Measurements from ENCODE around the gene ADAM12. TPM values are rescaled to one million over a fixed set of nuclear protein-coding genes. Genes with fewer than 3 reads are reported as not detected.

Gene ADAM12
- total RNA-seq, 1 donor from 2014 or later, result 100 TPM

- Mint-ChIP-seq H3K27me3 (ENCODE audit: low read depth, unreplicated experiment) (no peaks in the 10 kb centered on the region), H3K36me3 (ENCODE audit: low read depth, unreplicated experiment) (peaks cover 4% of the 10 kb centered on the region), H3K27ac (ENCODE audit: unreplicated experiment) (no peak overlapping the region), H3K4me1 (ENCODE audit: low read depth, unreplicated experiment) (peaks cover 7% of the 10 kb centered on the region), H3K9me3 (ENCODE audit: unreplicated experiment) (no peaks in the 10 kb centered on the region), H3K4me3 (ENCODE audit: unreplicated experiment) (no peak overlapping the region)
- no peak for DNase-seq (ENCODE audit: low read depth)
- no peak overlapping the region for H3K9ac ChIP-seq (ENCODE audit: low read length)
- H4K20me1 ChIP-seq (ENCODE audit: insufficient read depth, low read length), result no peaks in the 10 kb centered on the region
- no peak overlapping the region for H3K4me3 ChIP-seq (ENCODE audit: insufficient read depth, low read depth, low read length)
- H3K27me3 ChIP-seq (ENCODE audit: insufficient read depth, low read length), result no peaks in the 10 kb centered on the region
- FAIRE-seq, result no peak
- no peaks in the 10 kb centered on the region for H3K79me2 ChIP-seq (ENCODE audit: insufficient read depth, low read length)
- no peak overlapping the region for H3K4me2 ChIP-seq (ENCODE audit: low read length)
- H2AFZ ChIP-seq (ENCODE audit: low read depth, low read length), result no peak overlapping the region
- H3K4me1 ChIP-seq (ENCODE audit: insufficient read depth, low read length), result no peaks in the 10 kb centered on the region
- no peak overlapping the region for H3K27ac ChIP-seq (ENCODE audit: low read depth, low read length)
- TF ChIP-seq EZH2 (IDR thresholded peaks at IDR 0.05; ENCODE audit: insufficient read depth, low read length), result no peak
- no peak for TF ChIP-seq CTCF (IDR thresholded peaks at IDR 0.05; ENCODE audit: insufficient read depth, low read depth, low read length)
- no peaks in the 10 kb centered on the region for H3K36me3 ChIP-seq (ENCODE audit: insufficient read depth, low read length)
- no peaks in the 10 kb centered on the region for H3K9me3 ChIP-seq (ENCODE audit: insufficient read depth, low read depth, low read length)
These were observed 388.6 kb downstream of the ADAM12 start for GRCh38 chr10:125999694-126000093.

DNA sequence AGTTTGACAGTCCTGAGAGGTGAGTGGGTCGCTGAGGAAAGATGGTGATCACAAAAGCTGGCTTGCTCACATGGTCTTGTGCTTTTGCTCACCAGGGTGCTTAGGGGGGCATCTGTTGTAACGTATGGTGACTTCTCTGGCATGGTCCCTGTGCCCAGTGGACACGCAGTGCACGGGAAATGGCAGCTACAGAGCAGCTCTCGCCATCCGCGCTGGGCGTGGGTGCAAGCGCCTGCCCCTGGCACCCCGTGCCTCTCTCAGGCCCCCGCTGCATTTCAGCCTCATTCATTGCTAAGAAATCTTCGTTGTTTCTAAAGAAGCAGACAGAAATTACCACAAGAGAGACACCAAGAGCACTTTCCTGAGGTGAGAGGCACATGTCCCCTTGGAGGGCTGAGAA, 390.7 kb downstream of the ADAM12 start:
- Histone ChIP-seq H3K9me3 (ENCODE audit: insufficient read depth, low read depth, low read length) (no peaks in the 10 kb centered on the region), H3K27me3 (ENCODE audit: insufficient read depth, low read length) (no peaks in the 10 kb centered on the region), H2AFZ (ENCODE audit: low read depth, low read length) (no peak overlapping the region), H3K27ac (ENCODE audit: low read depth, low read length) (no peak overlapping the region), H3K4me2 (ENCODE audit: low read length) (no peak overlapping the region), H3K4me1 (ENCODE audit: insufficient read depth, low read length) (no peaks in the 10 kb centered on the region), H3K79me2 (ENCODE audit: insufficient read depth, low read length) (no peaks in the 10 kb centered on the region), H4K20me1 (ENCODE audit: insufficient read depth, low read length) (no peaks in the 10 kb centered on the region), H3K9ac (ENCODE audit: low read length) (no peak overlapping the region), H3K36me3 (ENCODE audit: insufficient read depth, low read length) (no peaks in the 10 kb centered on the region), H3K4me3 (ENCODE audit: insufficient read depth, low read depth, low read length) (no peak overlapping the region)
- DNase-seq (ENCODE audit: low read depth) (no peak), FAIRE-seq (no peak)
- no peak overlapping the region for H3K4me3 Mint-ChIP-seq (ENCODE audit: unreplicated experiment)
- H3K27ac Mint-ChIP-seq (ENCODE audit: unreplicated experiment), result no peak overlapping the region
- TF ChIP-seq EZH2 (IDR thresholded peaks at IDR 0.05; ENCODE audit: insufficient read depth, low read length) (no peak), CTCF (IDR thresholded peaks at IDR 0.05; ENCODE audit: insufficient read depth, low read depth, low read length) (no peak)
- no peaks in the 10 kb centered on the region for H3K27me3 Mint-ChIP-seq (ENCODE audit: low read depth, unreplicated experiment)
- peaks cover 12% of the 10 kb centered on the region for H3K4me1 Mint-ChIP-seq (ENCODE audit: low read depth, unreplicated experiment)
- H3K9me3 Mint-ChIP-seq (ENCODE audit: unreplicated experiment), result no peaks in the 10 kb centered on the region
- peaks cover 1% of the 10 kb centered on the region for H3K36me3 Mint-ChIP-seq (ENCODE audit: low read depth, unreplicated experiment)

DNA sequence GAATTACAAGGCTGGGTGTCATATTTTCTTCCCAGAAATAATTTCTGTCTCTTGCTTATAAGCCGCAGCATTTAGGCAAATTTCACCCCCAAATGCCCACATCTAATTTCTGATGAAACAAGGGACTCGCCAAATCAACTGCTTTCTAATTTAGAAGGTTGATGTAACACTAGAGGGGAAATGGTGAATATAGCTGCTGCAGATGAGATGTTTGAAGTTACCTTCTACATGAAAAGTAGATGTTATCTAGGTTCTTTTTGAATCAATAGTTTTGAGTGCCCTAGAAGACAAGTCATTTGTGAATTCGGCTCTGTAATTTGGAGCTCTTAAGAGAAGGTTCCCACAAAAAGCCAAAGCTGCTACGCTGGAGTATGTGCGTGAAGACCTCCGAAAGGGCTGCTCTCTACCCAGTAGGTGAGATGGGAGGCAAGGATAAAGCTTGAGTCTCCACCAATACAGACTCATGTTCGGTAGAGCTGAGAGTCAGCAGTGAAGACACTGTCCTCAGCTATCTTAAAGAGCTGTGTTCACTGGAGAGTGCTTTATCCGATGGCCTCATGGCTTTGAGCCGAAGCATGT, 392.5 kb downstream of the ADAM12 start:
- H3K4me1 Mint-ChIP-seq (ENCODE audit: low read depth, unreplicated experiment), result peaks cover 26% of the 10 kb centered on the region
- Histone ChIP-seq H4K20me1 (ENCODE audit: insufficient read depth, low read length) (no peaks in the 10 kb centered on the region), H3K4me3 (ENCODE audit: insufficient read depth, low read depth, low read length) (no peak overlapping the region), H3K9me3 (ENCODE audit: insufficient read depth, low read depth, low read length) (no peaks in the 10 kb centered on the region), H3K79me2 (ENCODE audit: insufficient read depth, low read length) (no peaks in the 10 kb centered on the region), H3K9ac (ENCODE audit: low read length) (no peak overlapping the region), H3K27me3 (ENCODE audit: insufficient read depth, low read length) (no peaks in the 10 kb centered on the region), H3K36me3 (ENCODE audit: insufficient read depth, low read length) (no peaks in the 10 kb centered on the region), H3K27ac (ENCODE audit: low read depth, low read length) (no peak overlapping the region), H2AFZ (ENCODE audit: low read depth, low read length) (no peak overlapping the region), H3K4me1 (ENCODE audit: insufficient read depth, low read length) (peaks cover 6% of the 10 kb centered on the region), H3K4me2 (ENCODE audit: low read length) (no peak overlapping the region)
- H3K4me3 Mint-ChIP-seq (ENCODE audit: unreplicated experiment), result no peak overlapping the region
- no peak for DNase-seq (ENCODE audit: low read depth)
- H3K27me3 Mint-ChIP-seq (ENCODE audit: low read depth, unreplicated experiment), result no peaks in the 10 kb centered on the region
- peaks cover 2% of the 10 kb centered on the region for H3K36me3 Mint-ChIP-seq (ENCODE audit: low read depth, unreplicated experiment)
- no peak for TF ChIP-seq CTCF (IDR thresholded peaks at IDR 0.05; ENCODE audit: insufficient read depth, low read depth, low read length)
- no peak for TF ChIP-seq EZH2 (IDR thresholded peaks at IDR 0.05; ENCODE audit: insufficient read depth, low read length)
- H3K27ac Mint-ChIP-seq (ENCODE audit: unreplicated experiment), result no peak overlapping the region
- H3K9me3 Mint-ChIP-seq (ENCODE audit: unreplicated experiment), result no peaks in the 10 kb centered on the region
- no peak for FAIRE-seq

Measured in astrocyte (in vitro differentiated cells and primary cell).